Neural cell (in vitro differentiated cells): Measurements from ENCODE around the gene ATP8B4. TPM values are rescaled to one million over a fixed set of nuclear protein-coding genes. Genes with fewer than 3 reads are reported as not detected.

Experiments used
- H2AFZ ChIP-seq: fragments of 200-600, 300-800 bp; sonication (generic), shearing (Covaris generic); 2 replicates; pipeline ENCODE4 v1.6.0; 2014; ENCODE audit warnings: low read depth, mild to moderate bottlenecking, antibody characterized with exemption, low read length, moderate library complexity
- H3F3A ChIP-seq: fragments of 200-600 bp; shearing (Covaris generic); 2 replicates; pipeline ENCODE4 v1.6.1; 2016; ENCODE audit warnings: mild to moderate bottlenecking, moderate library complexity, mixed read lengths, antibody characterized with exemption, low read length; ENCODE audit not compliant: insufficient read depth, poor library complexity, severe bottlenecking
- H3K27ac ChIP-seq: fragments of 200-600, 300-800 bp; sonication (generic), shearing (Covaris generic); 2 replicates; pipeline ENCODE4 v1.5.1; 2014; ENCODE audit warnings: mild to moderate bottlenecking, low read length, moderate library complexity
- H3K27me3 ChIP-seq: fragments of 300-800, 200-600 bp; sonication (generic), shearing (Covaris generic); 2 replicates; pipeline ENCODE4 v1.6.0; 2014; ENCODE audit warnings: mild to moderate bottlenecking, low read depth, low read length, moderate library complexity; ENCODE audit not compliant: insufficient read depth
- H3K36me3 ChIP-seq: fragments of 300-800, 200-600 bp; sonication (generic), shearing (Covaris generic); 2 replicates; pipeline ENCODE4 v1.5.1; 2014; ENCODE audit warnings: mild to moderate bottlenecking, antibody characterized with exemption, low read length, moderate library complexity; ENCODE audit not compliant: insufficient read depth
- H3K4me2 ChIP-seq: fragments of 300-800, 200-600 bp; sonication (generic), shearing (Covaris generic); 2 replicates; pipeline ENCODE4 v1.6.0; 2014; ENCODE audit warnings: mild to moderate bottlenecking, low read length
- H3K4me3 ChIP-seq: fragments of 300-800, 200-600 bp; sonication (generic), shearing (Covaris generic); 2 replicates; pipeline ENCODE4 v1.5.1; 2014; ENCODE audit warnings: mild to moderate bottlenecking, low read length, moderate library complexity
- H3K79me2 ChIP-seq: fragments of 200-600 bp; shearing (Covaris generic); replicated peaks from 2 replicates; pipeline ENCODE4 v1.6.0; 2014; ENCODE audit warnings: mild to moderate bottlenecking, low read length, moderate library complexity; ENCODE audit not compliant: insufficient read depth
- H3K9ac ChIP-seq: fragments of 300-800, 200-600 bp; sonication (generic), shearing (Covaris generic); 2 replicates; pipeline ENCODE4 v1.6.1; 2016; ENCODE audit warnings: mild to moderate bottlenecking, low read length, mixed read lengths
- H3K9me2 ChIP-seq: fragments of 200-600 bp; shearing (Covaris generic); 2 replicates; pipeline ENCODE4 v1.6.1; 2016; ENCODE audit warnings: mild to moderate bottlenecking, low read length, mixed read lengths; ENCODE audit not compliant: insufficient read depth
- H3K9me3 ChIP-seq: fragments of 200-600, 300-800 bp; sonication (generic), shearing (Covaris generic); 2 replicates; pipeline ENCODE4 v1.6.1; 2016; ENCODE audit warnings: mild to moderate bottlenecking, mixed run types, low read length, moderate library complexity, mixed read lengths
- H4K20me1 ChIP-seq: fragments of 200-600 bp; shearing (Covaris generic); 2 replicates; pipeline ENCODE4 v1.6.1; 2016; ENCODE audit warnings: mild to moderate bottlenecking, mixed run types; ENCODE audit not compliant: insufficient read depth
- CTCF ChIP-seq: fragments of 450-650 bp; IDR thresholded peaks from 2 replicates; pipeline ENCODE4 v1.5.1; 2014; ENCODE audit warnings: antibody characterized with exemption, mild to moderate bottlenecking, moderate library complexity; ENCODE audit not compliant: poor library complexity, severe bottlenecking
- EP300 ChIP-seq: fragments of 450-650 bp; conservative IDR thresholded peaks from 2 replicates; pipeline ENCODE4 v1.6.1; 2014; ENCODE audit warnings: antibody characterized with exemption, mild to moderate bottlenecking, moderate library complexity; ENCODE audit not compliant: poor library complexity, severe bottlenecking
- EZH2 ChIP-seq: fragments of 200-600, 300-800 bp; shearing (Covaris generic), sonication (generic); IDR thresholded peaks from 2 replicates; pipeline ENCODE4 v1.6.1; 2014; ENCODE audit warnings: antibody characterized with exemption, low read length, borderline replicate concordance, mild to moderate bottlenecking; ENCODE audit not compliant: insufficient read depth, poor library complexity, severe bottlenecking
- MXI1 ChIP-seq: fragments of 450-650 bp; conservative IDR thresholded peaks from 2 replicates; pipeline ENCODE4 v1.6.1; 2014; ENCODE audit warnings: antibody characterized with exemption, mild to moderate bottlenecking; ENCODE audit not compliant: poor library complexity, severe bottlenecking
- POLR2AphosphoS5 ChIP-seq: IDR thresholded peaks from 2 replicates; pipeline ENCODE4 v1.6.1; 2012
- RAD21 ChIP-seq: fragments of 450-650 bp; conservative IDR thresholded peaks from 2 replicates; pipeline ENCODE4 v1.6.1; 2014; ENCODE audit warnings: antibody characterized with exemption, mild to moderate bottlenecking, moderate library complexity
- SMC3 ChIP-seq: fragments of 450-650 bp; conservative IDR thresholded peaks from 2 replicates; pipeline ENCODE4 v1.6.1; 2014; ENCODE audit warnings: antibody characterized with exemption, mild to moderate bottlenecking, moderate library complexity; ENCODE audit not compliant: poor library complexity
- TAF1 ChIP-seq: IDR thresholded peaks from 2 replicates; pipeline ENCODE4 v1.6.1; 2012; ENCODE audit warnings: low read depth
- polyA plus RNA-seq: library from polyadenylated mRNA; depleted of rRNA; stranded (reverse); fragments of >200 nt; gene quantifications from 2 replicates; pipeline ENCODE4 v1.2.3, GENCODE V29; 2014
- TF ChIP-seq, protein P1 (sequence below): IDR thresholded peaks from 2 replicates; pipeline ENCODE4 v1.6.1; 2012; ENCODE audit warnings: borderline replicate concordance

ATP8B4 gene
- polyA plus RNA-seq, 1 donor from 2014 or later = 2.9 TPM

GRCh38 chr15:50150349-50150748, 31.3 kb upstream of the ATP8B4 start:
- no peaks in the 10 kb centered on the region for H3K79me2 ChIP-seq
- H3K36me3 ChIP-seq = no peaks in the 10 kb centered on the region
- H3K27ac ChIP-seq = no peak overlapping the region
- H3K9ac ChIP-seq = no peak overlapping the region
- H3K4me3 ChIP-seq = no peak overlapping the region
- TF ChIP-seq RAD21 (no peak), TAF1 (no peak), EP300 (no peak), SMC3 (no peak), EZH2 (no peak), POLR2AphosphoS5 (no peak), CTCF (no peak), MXI1 (no peak)
- TF ChIP-seq, protein P1, sequence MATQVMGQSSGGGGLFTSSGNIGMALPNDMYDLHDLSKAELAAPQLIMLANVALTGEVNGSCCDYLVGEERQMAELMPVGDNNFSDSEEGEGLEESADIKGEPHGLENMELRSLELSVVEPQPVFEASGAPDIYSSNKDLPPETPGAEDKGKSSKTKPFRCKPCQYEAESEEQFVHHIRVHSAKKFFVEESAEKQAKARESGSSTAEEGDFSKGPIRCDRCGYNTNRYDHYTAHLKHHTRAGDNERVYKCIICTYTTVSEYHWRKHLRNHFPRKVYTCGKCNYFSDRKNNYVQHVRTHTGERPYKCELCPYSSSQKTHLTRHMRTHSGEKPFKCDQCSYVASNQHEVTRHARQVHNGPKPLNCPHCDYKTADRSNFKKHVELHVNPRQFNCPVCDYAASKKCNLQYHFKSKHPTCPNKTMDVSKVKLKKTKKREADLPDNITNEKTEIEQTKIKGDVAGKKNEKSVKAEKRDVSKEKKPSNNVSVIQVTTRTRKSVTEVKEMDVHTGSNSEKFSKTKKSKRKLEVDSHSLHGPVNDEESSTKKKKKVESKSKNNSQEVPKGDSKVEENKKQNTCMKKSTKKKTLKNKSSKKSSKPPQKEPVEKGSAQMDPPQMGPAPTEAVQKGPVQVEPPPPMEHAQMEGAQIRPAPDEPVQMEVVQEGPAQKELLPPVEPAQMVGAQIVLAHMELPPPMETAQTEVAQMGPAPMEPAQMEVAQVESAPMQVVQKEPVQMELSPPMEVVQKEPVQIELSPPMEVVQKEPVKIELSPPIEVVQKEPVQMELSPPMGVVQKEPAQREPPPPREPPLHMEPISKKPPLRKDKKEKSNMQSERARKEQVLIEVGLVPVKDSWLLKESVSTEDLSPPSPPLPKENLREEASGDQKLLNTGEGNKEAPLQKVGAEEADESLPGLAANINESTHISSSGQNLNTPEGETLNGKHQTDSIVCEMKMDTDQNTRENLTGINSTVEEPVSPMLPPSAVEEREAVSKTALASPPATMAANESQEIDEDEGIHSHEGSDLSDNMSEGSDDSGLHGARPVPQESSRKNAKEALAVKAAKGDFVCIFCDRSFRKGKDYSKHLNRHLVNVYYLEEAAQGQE = no peak
- no peaks in the 10 kb centered on the region for H3K9me2 ChIP-seq
- H3F3A ChIP-seq = no peaks in the 10 kb centered on the region
- H3K4me2 ChIP-seq = no peak overlapping the region
- no peak overlapping the region for H2AFZ ChIP-seq
- H3K27me3 ChIP-seq = no peaks in the 10 kb centered on the region
- H4K20me1 ChIP-seq = no peaks in the 10 kb centered on the region
- no peaks in the 10 kb centered on the region for H3K9me3 ChIP-seq

DNA sequence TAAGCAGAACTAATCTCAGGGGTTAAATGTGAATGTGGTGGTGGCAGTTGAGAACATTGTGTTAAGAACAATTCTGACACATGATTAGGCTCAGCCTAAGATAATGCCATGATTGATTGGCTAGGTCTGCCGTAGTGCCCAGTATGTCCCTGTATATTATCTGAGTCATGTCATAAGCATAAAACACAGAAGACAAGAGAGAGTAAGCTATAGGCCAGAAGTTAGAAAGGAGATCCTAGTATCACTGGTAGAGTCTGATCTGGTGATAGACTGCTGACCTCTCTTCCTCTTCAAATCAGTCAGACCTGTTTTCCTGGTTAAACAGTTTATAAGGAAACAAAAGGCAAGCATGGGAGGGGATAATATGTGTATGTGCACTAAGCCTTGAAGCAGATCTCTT, 30.1 kb upstream of the ATP8B4 start:
- H3K9me2 ChIP-seq = no peaks in the 10 kb centered on the region
- H4K20me1 ChIP-seq = no peaks in the 10 kb centered on the region
- H3K4me3 ChIP-seq = no peak overlapping the region
- no peaks in the 10 kb centered on the region for H3F3A ChIP-seq
- H3K4me2 ChIP-seq = no peak overlapping the region
- no peaks in the 10 kb centered on the region for H3K79me2 ChIP-seq
- no peak overlapping the region for H2AFZ ChIP-seq
- TF ChIP-seq TAF1 (no peak), POLR2AphosphoS5 (no peak), RAD21 (no peak), EZH2 (no peak), SMC3 (no peak), MXI1 (no peak), CTCF (no peak), EP300 (no peak)
- TF ChIP-seq, protein P1 = no peak
- H3K9ac ChIP-seq = no peak overlapping the region
- H3K27me3 ChIP-seq = no peaks in the 10 kb centered on the region
- no peaks in the 10 kb centered on the region for H3K36me3 ChIP-seq
- H3K9me3 ChIP-seq = no peaks in the 10 kb centered on the region
- H3K27ac ChIP-seq = no peak overlapping the region
